Head of caudate nucleus (tissue), 42 donors: Measurements from ENCODE around the gene COL4A2.

ENCODE experiments used
- DNase-seq, 42 donors: peaks; one replicate each; pipeline versions ENCODE4 v3.0.0 to v3.0.0-alpha.2; 2020 to 2021; ENCODE audit warnings: mixed read lengths in 7 of 42
- intact Hi-C: fragments of 100-400 bp; cut with DNase I; formaldehyde crosslinking; loops from one replicate; pipeline ENCODE4 v1.15.0; 2022

The COL4A2 gene

GRCh38 chr13:110432522-110432921 is 125.4 kb downstream of the COL4A2 start:
- intact Hi-C loops: no loop called here
- no peak for DNase-seq

- intact Hi-C loops: no loop called here
- DNase-seq: peak in 1 of 42 donors; percentile 35
Measured at GRCh38 chr13:110433014-110433413, 125.9 kb downstream of the COL4A2 start.

GRCh38 chr13:110434629-110435028 is 127.5 kb downstream of the COL4A2 start:
- DNase-seq: no peak
- intact Hi-C loops: no loop called here

GRCh38 chr13:110435331-110435730 is 128.2 kb downstream of the COL4A2 start:
- DNase-seq: no peak
- intact Hi-C loops: no loop called here

- no peak for DNase-seq
- intact Hi-C loops: no loop called here
Measured at GRCh38 chr13:110436276-110436675, 129.2 kb downstream of the COL4A2 start.

GRCh38 chr13:110436786-110437370 is 129.8 kb downstream of the COL4A2 start:
- intact Hi-C loops: no loop called here
- DNase-seq: peak in 1 of 42 donors; percentile 13

GRCh38 chr13:110438211-110438610 is 131.1 kb downstream of the COL4A2 start:
- intact Hi-C loops: no loop called here
- DNase-seq: no peak

- intact Hi-C loops: no loop called here
- DNase-seq: no peak
Measured at GRCh38 chr13:110438776-110439175, 131.7 kb downstream of the COL4A2 start.

GRCh38 chr13:110440946-110441731 is 134.1 kb downstream of the COL4A2 start:
- intact Hi-C loops: no loop called here
- DNase-seq: peak in 1 of 42 donors; percentile 9

- intact Hi-C loops: no loop called here
- peak in 1 of 42 donors; percentile 23 for DNase-seq
Measured at GRCh38 chr13:110442930-110443621, 136.0 kb downstream of the COL4A2 start.

GRCh38 chr13:110443622-110444225 is 136.6 kb downstream of the COL4A2 start:
- DNase-seq: peak in 1 of 42 donors; percentile 20
- intact Hi-C loops: no loop called here

GRCh38 chr13:110444226-110444653 is 137.2 kb downstream of the COL4A2 start:
- intact Hi-C loops: no loop called here

GRCh38 chr13:110445183-110445582 is 138.1 kb downstream of the COL4A2 start:
- intact Hi-C loops: no loop called here
- peak in 1 of 42 donors; percentile 18 for DNase-seq

More at GRCh38 chr13:110444226-110444653, 137.2 kb downstream of the COL4A2 start:
- peak in 1 of 42 donors; percentile 22 for DNase-seq

GRCh38 chr13:110445722-110446574 is 138.9 kb downstream of the COL4A2 start:
- peak in 2 of 42 donors; percentile 10 to 37 for DNase-seq
- intact Hi-C loops: no loop called here

GRCh38 chr13:110446575-110446890 is 139.4 kb downstream of the COL4A2 start:
- intact Hi-C loops: no loop called here
- peak in 2 of 42 donors; percentile 14 to 22 for DNase-seq

GRCh38 chr13:110447058-110447511 is 140.0 kb downstream of the COL4A2 start:
- intact Hi-C loops: no loop called here
- DNase-seq: peak in 2 of 42 donors; percentile 19 to 27

- DNase-seq: peak in 2 of 42 donors; percentile 14 to 28
- intact Hi-C loops: no loop called here
Measured at GRCh38 chr13:110447801-110448200, 140.7 kb downstream of the COL4A2 start.

GRCh38 chr13:110448230-110448629 is 141.1 kb downstream of the COL4A2 start:
- intact Hi-C loops: no loop called here

GRCh38 chr13:110448677-110449076 is 141.6 kb downstream of the COL4A2 start:
- DNase-seq: peak in 2 of 42 donors; percentile 9 to 21
- intact Hi-C loops: no loop called here

More at GRCh38 chr13:110448230-110448629, 141.1 kb downstream of the COL4A2 start:
- DNase-seq: peak in 2 of 42 donors; percentile 8 to 19
